ENCODE results near the gene C2orf74.

The C2orf74 gene

DNA sequence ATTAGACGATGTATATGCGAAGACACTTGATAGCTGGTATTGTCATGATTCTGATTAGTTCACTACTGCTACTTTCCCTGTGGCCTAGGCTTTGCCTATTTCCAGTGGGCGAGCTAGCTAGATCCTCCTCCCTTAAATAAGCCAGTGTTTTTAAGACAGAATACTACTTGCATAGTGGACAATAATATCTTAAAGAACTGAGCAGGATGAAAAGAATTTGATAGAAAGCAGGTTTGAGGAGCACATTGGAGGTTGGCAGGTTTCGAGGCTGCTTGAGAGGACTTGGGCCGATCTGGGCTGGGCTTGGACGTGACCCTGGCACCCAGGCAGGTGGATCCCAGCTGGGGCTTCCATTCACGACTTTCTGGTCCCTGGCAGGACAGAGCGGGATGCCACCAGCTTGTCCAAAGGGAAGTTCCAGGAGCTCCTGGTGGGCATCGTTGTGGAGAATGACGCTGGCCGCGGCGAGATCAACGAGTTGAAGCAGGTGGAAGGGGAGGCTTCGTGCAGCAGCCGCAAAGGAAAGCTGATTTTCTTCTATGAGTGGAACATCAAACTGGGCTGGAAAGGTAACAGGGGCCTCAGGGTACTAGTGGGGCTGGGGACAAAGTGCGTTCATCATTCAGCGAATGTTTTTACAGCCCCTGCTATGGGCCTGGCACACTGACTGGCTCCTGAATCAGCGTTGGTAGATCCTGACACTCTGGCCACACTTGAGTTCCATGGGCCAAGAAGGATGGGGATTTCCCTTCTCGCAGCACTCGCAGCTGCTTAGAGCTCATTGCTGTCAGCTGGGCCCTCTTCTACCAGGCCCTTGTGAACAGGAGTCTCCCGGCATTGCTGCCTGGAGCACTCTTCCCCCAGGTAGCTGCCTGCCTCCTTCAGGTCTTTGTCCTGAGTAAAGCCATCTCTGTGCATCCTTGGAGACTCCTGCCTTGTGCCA lies 16.9 kb downstream of the C2orf74 start:
- H3K4me3 ChIP-seq (replicated peaks; ENCODE audit: low read depth, low read length), result peak overlapping the region; percentile 57
- peak; percentile 27 for DNase-seq (ENCODE audit: low read depth)
- no peak for TF ChIP-seq CTCF (IDR thresholded peaks at IDR 0.05; ENCODE audit: low read length, missing control alignments)

- no peak for TF ChIP-seq CTCF (IDR thresholded peaks at IDR 0.05; ENCODE audit: low read length, missing control alignments)
- peak; percentile 87 for DNase-seq (ENCODE audit: low read depth)
- H3K4me3 ChIP-seq (replicated peaks; ENCODE audit: low read depth, low read length), result peak overlapping the region; percentile 19
Measured at GRCh38 chr2:61179701-61180639, 18.0 kb downstream of the C2orf74 start.

DNA sequence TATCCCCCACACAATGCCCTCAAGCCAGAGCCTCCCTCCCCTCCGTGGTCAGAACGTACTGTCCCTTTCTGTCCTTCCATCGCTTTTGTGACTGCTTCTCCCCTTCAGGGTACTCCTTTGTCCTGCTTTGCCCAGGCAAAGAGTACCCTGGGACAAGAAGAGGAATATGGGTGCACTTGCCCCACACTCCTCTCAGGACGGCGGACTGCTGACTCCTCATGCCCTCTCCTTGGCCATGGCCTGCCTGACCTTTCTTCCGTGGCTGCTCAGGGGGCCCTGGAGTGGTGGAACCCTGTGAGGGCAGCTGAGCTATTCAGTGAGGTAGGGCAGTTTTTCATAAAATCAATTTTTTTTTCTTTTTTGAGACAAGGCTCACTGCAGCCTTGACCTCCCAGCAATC lies 18.7 kb downstream of the C2orf74 start:
- DNase-seq (ENCODE audit: low read depth), result no peak
- TF ChIP-seq CTCF (IDR thresholded peaks at IDR 0.05; ENCODE audit: low read length, missing control alignments), result no peak
- no peak overlapping the region for H3K4me3 ChIP-seq (replicated peaks; ENCODE audit: low read depth, low read length)

DNA sequence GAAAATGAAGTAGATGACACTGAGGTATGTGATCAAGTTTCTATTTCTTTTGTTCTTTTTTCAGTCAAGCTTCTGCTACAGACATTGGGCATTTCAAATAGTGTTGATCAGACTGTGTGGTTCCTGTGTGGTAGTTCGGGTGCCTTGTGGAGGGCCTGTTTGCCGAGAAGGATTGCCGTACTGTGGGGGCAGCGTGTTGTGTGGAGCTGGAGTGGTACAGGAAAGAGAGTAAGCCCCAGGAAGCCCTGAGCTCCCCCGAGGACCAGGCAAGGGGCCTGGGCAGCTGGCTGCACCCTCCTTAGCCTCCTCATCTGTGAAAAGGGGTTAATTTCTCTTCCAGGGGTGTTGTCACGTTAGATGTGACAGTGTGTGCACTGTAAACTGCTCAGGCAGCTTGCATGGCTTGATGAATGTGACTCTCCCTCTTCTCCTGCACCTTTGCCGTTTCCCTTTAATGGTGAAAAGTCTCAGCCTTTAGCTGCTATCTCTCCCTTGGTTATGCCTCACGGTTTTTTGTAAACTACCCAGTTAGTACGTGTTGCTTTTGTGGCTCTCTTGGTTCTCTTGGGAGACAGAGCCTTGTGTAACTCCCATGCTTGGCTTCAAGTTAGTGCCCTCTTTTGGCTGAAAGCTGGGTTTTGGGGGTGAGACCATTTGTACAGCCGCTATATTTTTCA lies 19.5 kb downstream of the C2orf74 start:
- H3K4me3 ChIP-seq (replicated peaks; ENCODE audit: low read depth, low read length), result no peak overlapping the region
- no peak for TF ChIP-seq CTCF (IDR thresholded peaks at IDR 0.05; ENCODE audit: low read length, missing control alignments)
- no peak for DNase-seq (ENCODE audit: low read depth)

- TF ChIP-seq CTCF (IDR thresholded peaks at IDR 0.05; ENCODE audit: low read length, missing control alignments), result no peak
- no peak overlapping the region for H3K4me3 ChIP-seq (replicated peaks; ENCODE audit: low read depth, low read length)
- no peak for DNase-seq (ENCODE audit: low read depth)
Measured at GRCh38 chr2:61182059-61182383, 20.0 kb downstream of the C2orf74 start.

GRCh38 chr2:61183795-61184194 lies 21.8 kb downstream of the C2orf74 start:
- no peak for DNase-seq (ENCODE audit: low read depth)
- H3K4me3 ChIP-seq (replicated peaks; ENCODE audit: low read depth, low read length), result no peak overlapping the region
- no peak for TF ChIP-seq CTCF (IDR thresholded peaks at IDR 0.05; ENCODE audit: low read length, missing control alignments)
